Endodermal cell (in vitro differentiated cells): ENCODE results near the gene CSTPP1. TPM values are rescaled to one million over a fixed set of nuclear protein-coding genes. Genes with fewer than 3 reads are reported as not detected.
A peak's percentile ranks its signal among the peaks of the same experiment; 100 is the strongest.

Experiments used
- DNase-seq: peaks from one replicate; pipeline ENCODE4 v3.0.0-alpha.2; 2017
- H3K27ac ChIP-seq: 2 replicates; pipeline ENCODE4 v1.5.1; 2013; ENCODE audit warnings: mild to moderate bottlenecking, low read depth, low read length, moderate library complexity
- H3K27me3 ChIP-seq: 2 replicates; pipeline ENCODE4 v1.6.1; 2013; ENCODE audit warnings: mild to moderate bottlenecking, low read length, moderate library complexity; ENCODE audit not compliant: insufficient read depth, control insufficient read depth, poor library complexity, severe bottlenecking
- H3K36me3 ChIP-seq: 2 replicates; pipeline ENCODE4 v1.7.0; 2013; ENCODE audit warnings: mild to moderate bottlenecking, low read length, moderate library complexity; ENCODE audit not compliant: control insufficient read depth, insufficient read depth
- H3K4me1 ChIP-seq: one replicate; pipeline ENCODE4 v1.7.0; 2013; ENCODE audit warnings: low read length; ENCODE audit not compliant: control insufficient read depth, insufficient read depth
- H3K4me3 ChIP-seq: 2 replicates; pipeline ENCODE4 v1.5.1; 2013; ENCODE audit warnings: mild to moderate bottlenecking, low read length, moderate library complexity
- H3K9ac ChIP-seq: 2 replicates; pipeline ENCODE4 v1.6.1; 2013; ENCODE audit warnings: mild to moderate bottlenecking, low read length, moderate library complexity; ENCODE audit not compliant: poor library complexity, severe bottlenecking; ENCODE audit errors: extremely low read depth
- H3K9me3 ChIP-seq: 2 replicates; pipeline ENCODE4 v1.6.1; 2013; ENCODE audit warnings: mild to moderate bottlenecking, low read length, moderate library complexity; ENCODE audit not compliant: control insufficient read depth
- H3K27ac Mint-ChIP-seq: 2 replicates; pipeline ENCODE4 v1.8.0; 2020; ENCODE audit warnings: mixed read lengths
- H3K27me3 Mint-ChIP-seq: 2 replicates; pipeline ENCODE4 v1.8.0; 2021; ENCODE audit warnings: mild to moderate bottlenecking, mixed read lengths; ENCODE audit not compliant: insufficient read depth
- H3K36me3 Mint-ChIP-seq: 2 replicates; pipeline ENCODE4 v1.8.0; 2020; ENCODE audit warnings: low read depth, mixed read lengths
- H3K4me1 Mint-ChIP-seq: 2 replicates; pipeline ENCODE4 v1.8.0; 2020; ENCODE audit warnings: mixed read lengths
- H3K4me3 Mint-ChIP-seq: 2 replicates; pipeline ENCODE4 v1.8.0; 2020; ENCODE audit warnings: mild to moderate bottlenecking, moderate library complexity, mixed read lengths
- H3K9me3 Mint-ChIP-seq: 2 replicates; pipeline ENCODE4 v1.8.0; 2020; ENCODE audit warnings: mild to moderate bottlenecking, mixed read lengths
- WGBS, 2 experiments: methylation state at CpG; one replicate each; pipeline versions ENCODE4 v1.1.5 to v1.1.7; 2013; ENCODE audit warnings: missing lambda C conversion rate in 2 of 2, mixed read lengths in 1 of 2; ENCODE audit not compliant: insufficient coverage in 1 of 2, insufficient read length in 1 of 2; 5-methylcytosine and 5-hydroxymethylcytosine counted together
- total RNA-seq, 2 donors: library from RNA; stranded (reverse); fragmentation: NEBNext Ultra II Directional in 1 of 2; extraction: Animal tissue kit (Norgen Biotek cat#: 25700) in 1 of 2; gene quantifications; 2 replicates in 1 of 2; 3 replicates in 1 of 2; pipeline ENCODE4 v1.2.1, GENCODE V29; 2021
- TF ChIP-seq, protein P1 (sequence below): fragments of 200-600 bp; sonication (generic); conservative IDR thresholded peaks from 2 replicates; pipeline ENCODE4 v1.5.0; 2021; ENCODE audit warnings: antibody characterized with exemption, mild to moderate bottlenecking

The CSTPP1 gene
- total RNA-seq, 2 donors from 2014 or later = 46.7 to 57.6 TPM

DNA sequence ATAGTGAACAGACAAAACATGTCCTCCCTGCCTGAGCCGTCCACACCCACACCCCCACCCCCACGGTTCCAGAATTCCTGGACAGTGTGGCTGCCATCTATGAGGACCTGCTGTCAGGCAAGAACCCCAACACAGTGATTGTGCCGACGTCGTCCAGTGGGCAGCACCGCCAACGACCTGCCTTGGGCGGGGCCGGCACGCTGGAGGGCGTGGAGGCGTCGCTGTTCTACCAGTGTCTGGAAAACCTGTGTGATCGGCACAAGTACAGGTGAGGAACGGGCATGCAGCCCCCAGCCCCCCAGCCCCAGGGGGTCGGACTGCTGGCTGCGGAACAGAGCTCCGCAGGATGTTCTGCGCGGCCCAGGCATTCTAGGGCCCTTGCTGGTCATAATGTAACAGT, 220.4 kb downstream of the CSTPP1 start:
- H3K4me1 ChIP-seq = peaks cover 3% of the 10 kb centered on the region
- 96 to 99% methylated on average over 14 to 20 of the region's 20 CpGs for WGBS, 2 experiments

DNA sequence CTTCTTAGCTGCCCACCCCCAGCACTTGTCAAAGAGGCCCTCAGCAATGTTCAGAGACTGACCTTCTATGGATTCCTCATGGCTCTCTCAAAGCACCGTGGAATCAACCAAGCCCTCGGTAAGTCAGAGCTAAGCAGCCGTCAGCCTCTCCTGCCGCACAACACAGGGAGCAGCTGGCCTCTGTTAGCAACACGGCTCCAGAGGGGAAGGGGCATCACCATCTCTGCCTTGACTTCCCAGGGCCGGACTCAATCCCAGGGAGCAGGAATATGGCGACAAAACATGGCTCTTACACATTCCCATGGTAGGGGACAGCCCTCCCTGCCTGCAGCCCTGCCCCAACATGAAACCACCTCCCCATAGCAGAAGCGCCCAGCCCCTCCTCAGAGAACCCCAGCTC, 221.2 kb downstream of the CSTPP1 start:
- Mint-ChIP-seq H3K9me3 (no peaks in the 10 kb centered on the region), H3K36me3 (peaks cover 5% of the 10 kb centered on the region), H3K4me1 (peaks cover 10% of the 10 kb centered on the region), H3K27ac (peak overlapping the region; percentile 74), H3K27me3 (no peaks in the 10 kb centered on the region), H3K4me3 (no peak overlapping the region)
- TF ChIP-seq, protein P1, sequence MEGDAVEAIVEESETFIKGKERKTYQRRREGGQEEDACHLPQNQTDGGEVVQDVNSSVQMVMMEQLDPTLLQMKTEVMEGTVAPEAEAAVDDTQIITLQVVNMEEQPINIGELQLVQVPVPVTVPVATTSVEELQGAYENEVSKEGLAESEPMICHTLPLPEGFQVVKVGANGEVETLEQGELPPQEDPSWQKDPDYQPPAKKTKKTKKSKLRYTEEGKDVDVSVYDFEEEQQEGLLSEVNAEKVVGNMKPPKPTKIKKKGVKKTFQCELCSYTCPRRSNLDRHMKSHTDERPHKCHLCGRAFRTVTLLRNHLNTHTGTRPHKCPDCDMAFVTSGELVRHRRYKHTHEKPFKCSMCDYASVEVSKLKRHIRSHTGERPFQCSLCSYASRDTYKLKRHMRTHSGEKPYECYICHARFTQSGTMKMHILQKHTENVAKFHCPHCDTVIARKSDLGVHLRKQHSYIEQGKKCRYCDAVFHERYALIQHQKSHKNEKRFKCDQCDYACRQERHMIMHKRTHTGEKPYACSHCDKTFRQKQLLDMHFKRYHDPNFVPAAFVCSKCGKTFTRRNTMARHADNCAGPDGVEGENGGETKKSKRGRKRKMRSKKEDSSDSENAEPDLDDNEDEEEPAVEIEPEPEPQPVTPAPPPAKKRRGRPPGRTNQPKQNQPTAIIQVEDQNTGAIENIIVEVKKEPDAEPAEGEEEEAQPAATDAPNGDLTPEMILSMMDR = no peak
- Histone ChIP-seq H3K4me1 (peaks cover 2% of the 10 kb centered on the region), H3K27ac (no peak overlapping the region), H3K9me3 (no peaks in the 10 kb centered on the region), H3K4me3 (no peak overlapping the region), H3K9ac (no peak overlapping the region), H3K27me3 (no peaks in the 10 kb centered on the region), H3K36me3 (peaks cover 9% of the 10 kb centered on the region)
- WGBS, 2 experiments = 96 to 100% methylated on average over 3 to 8 of the region's 8 CpGs
- DNase-seq = peak; percentile 32

More for the DNA sequence above, 220.4 kb downstream of the CSTPP1 start:
- Histone ChIP-seq H3K27ac (no peak overlapping the region), H3K4me3 (no peak overlapping the region), H3K27me3 (no peaks in the 10 kb centered on the region), H3K9me3 (no peaks in the 10 kb centered on the region), H3K36me3 (peaks cover 3% of the 10 kb centered on the region), H3K9ac (no peak overlapping the region)
- peak; percentile 40 for DNase-seq
- Mint-ChIP-seq H3K27me3 (no peaks in the 10 kb centered on the region), H3K36me3 (peaks cover 5% of the 10 kb centered on the region), H3K9me3 (no peaks in the 10 kb centered on the region), H3K4me3 (no peak overlapping the region), H3K27ac (no peak overlapping the region), H3K4me1 (peaks cover 10% of the 10 kb centered on the region)
- TF ChIP-seq, protein P1 = no peak

DNA sequence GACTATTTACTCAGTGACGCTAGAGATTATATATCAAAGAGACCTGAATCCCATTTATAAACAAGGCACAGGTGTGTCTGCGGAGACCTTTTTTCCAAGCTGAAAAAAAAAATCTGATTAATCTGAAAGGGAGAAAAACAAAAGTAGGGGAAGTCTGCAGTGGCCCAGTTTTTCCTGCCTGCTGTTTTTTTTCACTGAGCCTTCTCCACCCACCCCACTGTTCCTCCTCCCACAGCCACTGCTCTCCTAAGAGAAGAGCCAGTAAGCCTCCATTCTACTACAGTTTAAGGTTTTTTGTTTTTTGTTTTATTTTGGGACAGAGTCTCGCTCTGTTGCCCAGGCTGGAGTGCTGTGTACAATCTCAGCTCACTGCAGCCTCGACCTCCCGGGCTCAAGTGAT, 221.7 kb downstream of the CSTPP1 start:
- TF ChIP-seq, protein P1 = no peak
- peaks cover 7% of the 10 kb centered on the region for H3K4me1 Mint-ChIP-seq
- 92 to 95% methylated on average over 5 of the region's 5 CpGs for WGBS, 2 experiments
- H3K27me3 ChIP-seq = no peaks in the 10 kb centered on the region
- no peak for DNase-seq
- H3K4me1 ChIP-seq = no peaks in the 10 kb centered on the region
- H3K4me3 ChIP-seq = no peak overlapping the region
- no peak overlapping the region for H3K4me3 Mint-ChIP-seq
- no peak overlapping the region for H3K9ac ChIP-seq
- no peaks in the 10 kb centered on the region for H3K27me3 Mint-ChIP-seq
- H3K27ac ChIP-seq = no peak overlapping the region
- peak overlapping the region; percentile 74 for H3K27ac Mint-ChIP-seq
- H3K36me3 ChIP-seq = peaks cover 11% of the 10 kb centered on the region
- no peaks in the 10 kb centered on the region for H3K9me3 ChIP-seq
- H3K9me3 Mint-ChIP-seq = no peaks in the 10 kb centered on the region
- peaks cover 5% of the 10 kb centered on the region for H3K36me3 Mint-ChIP-seq
